K562 (cell line): ENCODE measurements around the gene NRG3. TPM values are rescaled to one million over a fixed set of nuclear protein-coding genes. Genes with fewer than 3 reads are reported as not detected.

Experiments
- ATAC-seq: fragments of 200-7000 bp; cut with Tn5 transposase; 3 replicates; pipeline ENCODE4 v1.9.1; 2020; ENCODE audit warnings: moderate library complexity
- BruUV-seq: library from RNA; stranded (reverse); fragments of 400-500 nt; replicated peaks from 2 replicates; lab custom pipeline; 2021; lab: Mats Ljungman, UMichigan
- CTCF ChIA-PET: fragments of 300-600 bp; formaldehyde crosslinking; extraction: SDS; loops from one replicate; lab custom pipeline; 2021; ENCODE audit warnings: low intra/inter-chr PET ratio; lab: Yijun Ruan, JAX
- POLR2A ChIA-PET: fragments of 300-600, 350-650 bp; sonication (Branson Sonifier 250); formaldehyde crosslinking; extraction: SDS; loops from one replicate; lab custom pipeline; 2021; ENCODE audit warnings: antibody characterized with exemption, inconsistent platforms; lab: Yijun Ruan, JAX
- DNase-seq, 4 experiments: peaks; one replicate each; pipeline versions ENCODE4 v3.0.0 to v3.0.0-alpha.2; 2011 to 2018; ENCODE audit warnings: low spot score in 3 of 4, mixed read lengths in 3 of 4; ENCODE audit errors: extremely low read depth in 1 of 4
- FAIRE-seq: peaks from 2 replicates; lab custom pipeline; 2011; peaks lifted over from hg19 to GRCh38; lab: Jason Lieb, UNC
- H2AFZ ChIP-seq: 2 replicates; pipeline ENCODE4 v1.6.0; 2011; ENCODE audit warnings: low read depth, low read length, control low read depth, inconsistent platforms
- H3K27ac ChIP-seq: fragments of 200-600 bp; 3 replicates; pipeline ENCODE4 v1.8.0; 2011; ENCODE audit warnings: low read depth, mild to moderate bottlenecking, control low read depth, inconsistent platforms, low read length, moderate library complexity, mixed read lengths; ENCODE audit errors: extremely low read depth
- H3K27me3 ChIP-seq, 2 experiments: fragments of 300-600 bp in 1 of 2; 2 replicates in 1 of 2; 3 replicates in 1 of 2; pipeline versions ENCODE4 v1.6.0 to v1.8.0; 2011; ENCODE audit warnings: inconsistent platforms in 2 of 2, low read length in 2 of 2, mild to moderate bottlenecking in 1 of 2, mixed read lengths in 1 of 2, moderate library complexity in 1 of 2; ENCODE audit not compliant: control insufficient read depth in 2 of 2, insufficient read depth in 2 of 2
- H3K36me3 ChIP-seq: fragments of 300-600 bp; 3 replicates; pipeline ENCODE4 v1.8.0; 2011; ENCODE audit warnings: mild to moderate bottlenecking, low read length, inconsistent platforms; ENCODE audit not compliant: control insufficient read depth, insufficient read depth
- H3K4me1 ChIP-seq, 2 experiments: fragments of 200-600 bp in 1 of 2; replicated peaks in 1 of 2; 2 replicates in 1 of 2; 3 replicates in 1 of 2; pipeline versions ENCODE4 v1.5.1 to v1.8.0; 2011; ENCODE audit warnings: inconsistent platforms in 2 of 2, low read length in 2 of 2, mild to moderate bottlenecking in 1 of 2, mixed read lengths in 1 of 2, moderate library complexity in 1 of 2; ENCODE audit not compliant: control insufficient read depth in 2 of 2, insufficient read depth in 2 of 2
- H3K4me2 ChIP-seq: 2 replicates; pipeline ENCODE4 v1.6.1; 2011; ENCODE audit warnings: low read length, control low read depth, inconsistent platforms, mixed read lengths; ENCODE audit not compliant: insufficient read depth
- H3K4me3 ChIP-seq: fragments of 200-600 bp; sonication (generic), shearing (Covaris generic); 2 replicates; pipeline ENCODE4 v1.5.1; 2016; ENCODE audit warnings: control low read depth, inconsistent platforms
- H3K79me2 ChIP-seq: fragments of 200-600 bp; 3 replicates; pipeline ENCODE4 v1.8.0; 2011; ENCODE audit warnings: low read length, inconsistent platforms; ENCODE audit not compliant: control insufficient read depth, insufficient read depth
- H3K9ac ChIP-seq, 2 experiments: 2 replicates each; pipeline versions ENCODE4 v1.6.0 to v1.6.1; 2011; ENCODE audit warnings: low read depth in 2 of 2, low read length in 2 of 2, control low read depth in 1 of 2, inconsistent platforms in 1 of 2, mild to moderate bottlenecking in 1 of 2, mixed read lengths in 1 of 2; ENCODE audit not compliant: insufficient read depth in 1 of 2
- H3K9me1 ChIP-seq: one replicate; pipeline ENCODE4 v1.6.0; 2011; ENCODE audit warnings: inconsistent platforms, mild to moderate bottlenecking, low read length, moderate library complexity; ENCODE audit not compliant: control insufficient read depth, insufficient read depth
- H3K9me3 ChIP-seq: replicated peaks from 2 replicates; pipeline ENCODE4 v1.5.1; 2011; ENCODE audit warnings: low read depth, low read length, inconsistent platforms; ENCODE audit not compliant: control insufficient read depth, insufficient read depth
- H4K20me1 ChIP-seq: replicated peaks from 2 replicates; pipeline ENCODE4 v1.6.1; 2011; ENCODE audit warnings: low read length, inconsistent platforms, mixed read lengths; ENCODE audit not compliant: control insufficient read depth, insufficient read depth
- RAD21 ChIP-seq, 2 experiments: fragments of 250-450 bp in 1 of 2; fragments of 450-650 bp in 1 of 2; sonication (Bioruptor Pico) in 1 of 2; formaldehyde crosslinking in 1 of 2; IDR thresholded peaks in 1 of 2; conservative IDR thresholded peaks in 1 of 2; 2 replicates each; pipeline versions ENCODE4 v1.4.0 to v1.8.0; 2020 to 2022; ENCODE audit warnings: mild to moderate bottlenecking in 2 of 2, moderate library complexity in 1 of 2
- RBBP5 ChIP-seq: fragments of 200-600 bp; sonication (generic); IDR thresholded peaks from 2 replicates; pipeline ENCODE4 v1.6.1; 2012; ENCODE audit warnings: borderline replicate concordance, mild to moderate bottlenecking, low read length, control low read depth, inconsistent platforms; ENCODE audit not compliant: insufficient read depth, poor library complexity, severe bottlenecking
- TBP ChIP-seq: optimal IDR thresholded peaks from 2 replicates; pipeline ENCODE3; 2011; ENCODE audit warnings: low read depth, low read length, improper control_type of control experiment
- in situ Hi-C: fragments of 300-500 bp; cut with MboI; formaldehyde crosslinking; loops from 4 replicates; pipeline ENCODE4 v1.15.0; 2018; ENCODE audit warnings: inconsistent platforms, mixed read lengths
- intact Hi-C: fragments of 100-400 bp; cut with micrococcal nuclease; formaldehyde crosslinking; loops from 2 replicates; pipeline ENCODE4 v1.14.2; 2022
- polyA plus RNA-seq, 8 experiments: library from polyadenylated mRNA; depleted of rRNA in 4 of 8; stranded (reverse) in 5 of 8; unstranded in 3 of 8; fragments of >200 nt; fragmentation: Nextera tagmentation in 2 of 8; fragmentation: Illumina TruSeq in 1 of 8; extraction: Ambion mirVana in 2 of 8; extraction: Trizol in 1 of 8; gene quantifications; 2 replicates each; pipeline versions ENCODE4 v1.2.1 to v1.2.3, GENCODE V29; 2011 to 2014; ENCODE audit warnings: inconsistent platforms in 1 of 8, missing spikeins in 1 of 8
- total RNA-seq, 7 experiments: library from RNA; depleted of rRNA in 6 of 7; stranded (reverse); fragments of >200 nt in 6 of 7; fragmentation: Illumina TruSeq in 2 of 7; extraction: Trizol in 2 of 7; gene quantifications; 2 replicates each; pipeline versions ENCODE4 v1.2.1 to v1.2.3, GENCODE V29; 2011 to 2021; ENCODE audit warnings: low replicate concordance in 1 of 7
- TF ChIP-seq, protein P1 (sequence below), 2 experiments: IDR thresholded peaks; 2 replicates each; pipeline ENCODE4 v1.6.1; 2011; ENCODE audit warnings: borderline replicate concordance in 1 of 2, control low read depth in 1 of 2, low read depth in 1 of 2, low read length in 1 of 2, mild to moderate bottlenecking in 1 of 2, mixed read lengths in 1 of 2, moderate library complexity in 1 of 2; ENCODE audit not compliant: insufficient read depth in 1 of 2, insufficient read length in 1 of 2, poor library complexity in 1 of 2, severe bottlenecking in 1 of 2; ENCODE audit errors: extremely low read depth in 1 of 2
- TF ChIP-seq, protein P2 (sequence below): fragments of 250-450 bp; sonication (Bioruptor Pico); IDR thresholded peaks from 2 replicates; pipeline ENCODE4 v1.5.0; 2021

NRG3 gene
- total and polyA plus RNA-seq, 9 of the 15 experiments (the other 6 are each of a cell fraction or from before 2014, with no cell fraction given) = not detected

DNA sequence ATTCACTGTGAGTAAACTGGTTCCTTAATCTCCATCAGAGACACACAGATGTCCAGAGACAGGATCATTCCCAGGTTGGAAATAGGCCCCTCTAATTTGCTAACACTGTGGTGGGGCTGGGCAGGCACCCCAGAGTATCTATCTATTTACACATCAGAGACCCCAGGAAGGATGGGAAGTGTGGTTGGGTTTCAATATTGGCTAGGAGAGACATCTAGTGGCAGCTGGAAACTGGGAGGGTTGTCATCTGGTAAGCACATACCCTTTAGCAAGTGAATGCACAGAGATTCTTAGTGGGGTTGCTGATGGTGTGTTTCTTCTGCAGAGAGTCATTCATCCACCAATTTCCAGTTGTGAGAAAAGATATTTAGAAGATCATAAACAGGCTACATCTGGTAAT is 36.0 kb upstream of the NRG3 start:
- Histone ChIP-seq H3K36me3 (no peaks in the 10 kb centered on the region), H3K4me3 (no peak overlapping the region), H3K9ac (no peak overlapping the region), H3K27ac (no peak overlapping the region), H3K79me2 (no peaks in the 10 kb centered on the region), H2AFZ (no peak overlapping the region), H3K9me1 (no peaks in the 10 kb centered on the region), H3K9me3 (no peaks in the 10 kb centered on the region; the same call in 1 of the 2 replicates), H3K4me2 (no peak overlapping the region), H4K20me1 (no peaks in the 10 kb centered on the region), H3K4me1 (no peaks in the 10 kb centered on the region), H3K27me3 (no peaks in the 10 kb centered on the region)
- POLR2A ChIA-PET = no interaction called here
- no peak for FAIRE-seq
- BruUV-seq = no TSS peak
- in situ Hi-C loops (no loop called here), intact Hi-C loops (no loop called here)
- TF ChIP-seq, protein P1, sequence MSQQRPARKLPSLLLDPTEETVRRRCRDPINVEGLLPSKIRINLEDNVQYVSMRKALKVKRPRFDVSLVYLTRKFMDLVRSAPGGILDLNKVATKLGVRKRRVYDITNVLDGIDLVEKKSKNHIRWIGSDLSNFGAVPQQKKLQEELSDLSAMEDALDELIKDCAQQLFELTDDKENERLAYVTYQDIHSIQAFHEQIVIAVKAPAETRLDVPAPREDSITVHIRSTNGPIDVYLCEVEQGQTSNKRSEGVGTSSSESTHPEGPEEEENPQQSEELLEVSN (IDR thresholded peaks at IDR 0.05; ENCODE audit: borderline replicate concordance in 1 of 2, extremely low read depth in 1 of 2, insufficient read depth in 1 of 2, insufficient read length in 1 of 2, low read depth in 1 of 2, low read length in 1 of 2, poor library complexity in 1 of 2, severe bottlenecking in 1 of 2) = no peak
- TF ChIP-seq TBP (no peak), RBBP5 (no peak), RAD21 (CRISPR knock-in tag; conservative IDR thresholded peaks at IDR 0.05 in 1 of 2, IDR thresholded peaks at IDR 0.05 in 1 of 2) (0 out of 4 replicates have a peak, but pooled peaks of 1 of the 2 experiments have one; percentile 12)
- TF ChIP-seq, protein P2, sequence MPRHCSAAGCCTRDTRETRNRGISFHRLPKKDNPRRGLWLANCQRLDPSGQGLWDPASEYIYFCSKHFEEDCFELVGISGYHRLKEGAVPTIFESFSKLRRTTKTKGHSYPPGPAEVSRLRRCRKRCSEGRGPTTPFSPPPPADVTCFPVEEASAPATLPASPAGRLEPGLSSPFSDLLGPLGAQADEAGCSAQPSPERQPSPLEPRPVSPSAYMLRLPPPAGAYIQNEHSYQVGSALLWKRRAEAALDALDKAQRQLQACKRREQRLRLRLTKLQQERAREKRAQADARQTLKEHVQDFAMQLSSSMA (CRISPR knock-in tag) = no peak
- DNase-seq = no peak
- no peak for ATAC-seq
- CTCF ChIA-PET = no interaction called here
